H9 (cell line): ENCODE measurements around the gene BAIAP2L1. TPM values are rescaled to one million over a fixed set of nuclear protein-coding genes. Genes with fewer than 3 reads are reported as not detected.

Experiments
- DNase-seq: peaks from one replicate; pipeline ENCODE4 v3.0.0-alpha.2; 2017
- H2AFZ ChIP-seq: one replicate; pipeline ENCODE4 v1.6.1; 2013; ENCODE audit warnings: mild to moderate bottlenecking, low read length, control low read depth, moderate library complexity
- H2AK5ac ChIP-seq: 2 replicates; pipeline ENCODE4 v1.6.1; 2013; ENCODE audit warnings: low read length, control low read depth, mixed read lengths; ENCODE audit not compliant: insufficient read length
- H2BK120ac ChIP-seq: one replicate; pipeline ENCODE4 v1.6.1; 2013; ENCODE audit warnings: low read depth, mild to moderate bottlenecking, low read length, control low read depth, inconsistent platforms; ENCODE audit not compliant: poor library complexity, severe bottlenecking
- H2BK12ac ChIP-seq: 2 replicates; pipeline ENCODE4 v1.6.1; 2013; ENCODE audit warnings: low read length, control low read depth, mixed read lengths, low read depth; ENCODE audit not compliant: insufficient read length
- H2BK15ac ChIP-seq: 2 replicates; pipeline ENCODE4 v1.6.1; 2013; ENCODE audit warnings: low read depth, low read length, control low read depth
- H2BK20ac ChIP-seq: one replicate; pipeline ENCODE4 v1.6.1; 2013; ENCODE audit warnings: low read depth, mild to moderate bottlenecking, low read length, control low read depth, inconsistent platforms; ENCODE audit not compliant: poor library complexity, severe bottlenecking
- H2BK5ac ChIP-seq: 2 replicates; pipeline ENCODE4 v1.6.1; 2013; ENCODE audit warnings: low read length, control low read depth, mixed read lengths; ENCODE audit not compliant: insufficient read length
- H3K14ac ChIP-seq: 2 replicates; pipeline ENCODE4 v1.6.1; 2013; ENCODE audit warnings: low read length, control low read depth; ENCODE audit not compliant: insufficient read depth
- H3K18ac ChIP-seq: 2 replicates; pipeline ENCODE4 v1.6.1; 2013; ENCODE audit warnings: low read depth, mild to moderate bottlenecking, mixed read lengths, low read length, control low read depth; ENCODE audit not compliant: insufficient read length
- H3K23ac ChIP-seq: 2 replicates; pipeline ENCODE4 v1.6.1; 2013; ENCODE audit warnings: low read length, control low read depth, mixed read lengths, low read depth; ENCODE audit not compliant: insufficient read length
- H3K23me2 ChIP-seq: 2 replicates; pipeline ENCODE4 v1.6.1; 2013; ENCODE audit warnings: low read depth, mild to moderate bottlenecking, mixed read lengths, low read length, control low read depth; ENCODE audit not compliant: insufficient read length, poor library complexity, severe bottlenecking
- H3K27ac ChIP-seq: 2 replicates; pipeline ENCODE4 v1.5.1; 2013; ENCODE audit warnings: low read length, control low read depth, mixed read lengths, low read depth; ENCODE audit not compliant: insufficient read length
- H3K27me3 ChIP-seq: 2 replicates; pipeline ENCODE4 v1.6.1; 2013; ENCODE audit warnings: low read length, control low read depth, inconsistent platforms; ENCODE audit not compliant: insufficient read depth
- H3K4ac ChIP-seq: 2 replicates; pipeline ENCODE4 v1.6.1; 2013; ENCODE audit warnings: low read depth, mild to moderate bottlenecking, control low read depth, inconsistent platforms, low read length, moderate library complexity
- H3K4me1 ChIP-seq: 2 replicates; pipeline ENCODE4 v1.6.1; 2013; ENCODE audit warnings: low read length, control low read depth, inconsistent platforms; ENCODE audit not compliant: insufficient read depth
- H3K4me2 ChIP-seq: 2 replicates; pipeline ENCODE4 v1.6.1; 2013; ENCODE audit warnings: low read length, control low read depth, mixed read lengths; ENCODE audit not compliant: insufficient read length, insufficient read depth
- H3K56ac ChIP-seq: 2 replicates; pipeline ENCODE4 v1.6.1; 2013; ENCODE audit warnings: low read depth, mild to moderate bottlenecking, mixed read lengths, low read length, control low read depth; ENCODE audit not compliant: insufficient read length
- H3K79me1 ChIP-seq: 2 replicates; pipeline ENCODE4 v1.6.1; 2013; ENCODE audit warnings: low read depth, mild to moderate bottlenecking, moderate library complexity, low read length, control low read depth, inconsistent platforms; ENCODE audit not compliant: insufficient read depth, poor library complexity, severe bottlenecking
- H3K79me2 ChIP-seq: 2 replicates; pipeline ENCODE4 v1.6.1; 2013; ENCODE audit warnings: low read length, control low read depth, inconsistent platforms; ENCODE audit not compliant: insufficient read depth
- H3K9ac ChIP-seq: 2 replicates; pipeline ENCODE4 v1.6.1; 2013; ENCODE audit warnings: low read length, control low read depth, mixed read lengths; ENCODE audit not compliant: insufficient read length; ENCODE audit errors: extremely low read depth
- H3K9me3 ChIP-seq: one replicate; pipeline ENCODE4 v1.6.1; 2013; ENCODE audit warnings: low read depth, low read length, inconsistent platforms; ENCODE audit not compliant: control insufficient read depth
- H3T11ph ChIP-seq: one replicate; pipeline ENCODE4 v1.6.1; 2013; ENCODE audit warnings: mild to moderate bottlenecking, low read length, control low read depth, inconsistent platforms
- H4K20me1 ChIP-seq: one replicate; pipeline ENCODE4 v1.6.1; 2013; ENCODE audit not compliant: control insufficient read depth, insufficient read length, insufficient read depth
- H4K5ac ChIP-seq: 2 replicates; pipeline ENCODE4 v1.6.1; 2013; ENCODE audit warnings: low read depth, mild to moderate bottlenecking, mixed read lengths, low read length, control low read depth; ENCODE audit not compliant: insufficient read length
- H4K8ac ChIP-seq: replicated peaks from 2 replicates; pipeline ENCODE4 v1.6.1; 2013; ENCODE audit warnings: low read length, control low read depth, mixed read lengths, low read depth; ENCODE audit not compliant: insufficient read length
- H4K91ac ChIP-seq: 2 replicates; pipeline ENCODE4 v1.6.1; 2013; ENCODE audit warnings: low read depth, mild to moderate bottlenecking, moderate library complexity, mixed read lengths, low read length, control low read depth; ENCODE audit not compliant: insufficient read length
- H3K27ac Mint-ChIP-seq, 3 experiments: 2 replicates in 2 of 3; 3 replicates in 1 of 3; pipeline ENCODE4 v1.8.0; 2020 to 2021; ENCODE audit warnings: mixed read lengths in 3 of 3, mild to moderate bottlenecking in 1 of 3, moderate library complexity in 1 of 3
- H3K27me3 Mint-ChIP-seq: 2 replicates; pipeline ENCODE4 v1.8.0; 2021; ENCODE audit warnings: low read depth, mild to moderate bottlenecking, moderate library complexity, mixed read lengths
- H3K36me3 Mint-ChIP-seq, 3 experiments: 2 replicates in 2 of 3; 3 replicates in 1 of 3; pipeline ENCODE4 v1.8.0; 2020 to 2021; ENCODE audit warnings: low read depth in 3 of 3, mixed read lengths in 3 of 3; ENCODE audit not compliant: insufficient read depth in 1 of 3
- H3K4me1 Mint-ChIP-seq, 2 experiments: 2 replicates each; pipeline ENCODE4 v1.8.0; 2020; ENCODE audit warnings: mixed read lengths in 2 of 2
- H3K4me3 Mint-ChIP-seq, 2 experiments: 2 replicates in 1 of 2; 3 replicates in 1 of 2; pipeline ENCODE4 v1.8.0; 2020 to 2021; ENCODE audit warnings: mild to moderate bottlenecking in 2 of 2, mixed read lengths in 2 of 2, moderate library complexity in 1 of 2
- H3K9me3 Mint-ChIP-seq, 2 experiments: 2 replicates in 1 of 2; 3 replicates in 1 of 2; pipeline ENCODE4 v1.8.0; 2020; ENCODE audit warnings: mild to moderate bottlenecking in 2 of 2, mixed read lengths in 2 of 2, moderate library complexity in 1 of 2
- CTCF ChIP-seq: fragments of 200-600 bp; sonication (generic); conservative IDR thresholded peaks from 3 replicates; pipeline ENCODE4 v1.8.0; 2021; ENCODE audit warnings: antibody characterized with exemption, mild to moderate bottlenecking
- WGBS: extraction: QIAGEN DNeasy Blood & Tissue Kit; methylation state at CpG from one replicate; pipeline ENCODE4 v1.1.7; 2013; ENCODE audit warnings: missing lambda C conversion rate, low lambda C conversion rate, mixed read lengths; ENCODE audit not compliant: insufficient read length; ENCODE audit errors: extremely low coverage; 5-methylcytosine and 5-hydroxymethylcytosine counted together
- total RNA-seq: library from RNA; stranded (reverse); gene quantifications from 2 replicates; pipeline ENCODE4 v1.2.1, GENCODE V29; 2021

Gene BAIAP2L1
- total RNA-seq, 1 experiment from 2014 or later: 25.9 TPM

DNA sequence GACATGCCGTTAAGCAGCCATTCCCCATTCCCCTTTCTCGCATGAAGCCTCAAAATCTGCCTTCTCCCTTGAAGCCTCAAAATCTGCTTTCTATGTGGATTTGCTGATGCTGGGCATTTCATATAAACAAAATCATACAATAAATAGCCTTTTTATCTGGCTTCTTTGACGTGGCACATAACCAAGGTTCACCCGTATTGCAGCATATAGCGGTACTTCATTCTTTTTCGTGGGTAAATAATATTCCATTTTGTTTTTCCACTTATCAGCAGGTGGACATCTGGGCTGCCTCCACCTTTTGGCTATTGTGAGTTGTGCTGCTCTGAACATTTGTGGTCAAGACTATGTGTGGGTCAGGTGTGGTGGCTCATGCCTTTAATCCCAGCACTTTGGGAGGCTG lies 62.4 kb downstream of the BAIAP2L1 start:
- Histone ChIP-seq H3K79me2 (no peaks in the 10 kb centered on the region), H2AFZ (no peak overlapping the region), H3K9ac (no peak overlapping the region), H3K27me3 (no peaks in the 10 kb centered on the region), H3K14ac (no peak overlapping the region), H3K27ac (no peak overlapping the region), H3K23ac (no peak overlapping the region), H4K20me1 (no peaks in the 10 kb centered on the region), H2BK5ac (no peak overlapping the region), H2BK15ac (no peak overlapping the region), H4K91ac (no peak overlapping the region), H2BK20ac (no peak overlapping the region), H3T11ph (no peak overlapping the region), H3K23me2 (no peaks in the 10 kb centered on the region), H3K79me1 (peaks cover 3% of the 10 kb centered on the region), H3K18ac (no peak overlapping the region), H3K56ac (no peak overlapping the region), H3K4me2 (no peak overlapping the region), H4K8ac (no peak overlapping the region), H3K4ac (no peak overlapping the region), H3K9me3 (no peaks in the 10 kb centered on the region), H2AK5ac (no peak overlapping the region), H4K5ac (no peak overlapping the region), H2BK12ac (no peak overlapping the region), H2BK120ac (no peak overlapping the region), H3K4me1 (no peaks in the 10 kb centered on the region)
- no peak overlapping the region for H3K4me3 Mint-ChIP-seq
- TF ChIP-seq CTCF: no peak
- no peaks in the 10 kb centered on the region for H3K4me1 Mint-ChIP-seq
- H3K9me3 Mint-ChIP-seq: no peaks in the 10 kb centered on the region
- H3K27ac Mint-ChIP-seq: no peak overlapping the region
- H3K27me3 Mint-ChIP-seq: no peaks in the 10 kb centered on the region
- no CpG with 5 or more reads among the region's 6 CpGs for WGBS
- H3K36me3 Mint-ChIP-seq: peaks cover 12 to 14% (median 12%) of the 10 kb centered on the region in 3 experiments
- no peak for DNase-seq
